ELF-1 (cell line): ENCODE measurements around the gene FADS3.

Experiments used
- DNase-seq: peaks from one replicate; pipeline ENCODE4 v3.0.0-alpha.2; 2016; ENCODE audit warnings: low read depth, low spot score

FADS3 gene

GRCh38 chr11:61855939-61856680 is 35.2 kb downstream of the FADS3 start:
- DNase-seq: no peak

DNA sequence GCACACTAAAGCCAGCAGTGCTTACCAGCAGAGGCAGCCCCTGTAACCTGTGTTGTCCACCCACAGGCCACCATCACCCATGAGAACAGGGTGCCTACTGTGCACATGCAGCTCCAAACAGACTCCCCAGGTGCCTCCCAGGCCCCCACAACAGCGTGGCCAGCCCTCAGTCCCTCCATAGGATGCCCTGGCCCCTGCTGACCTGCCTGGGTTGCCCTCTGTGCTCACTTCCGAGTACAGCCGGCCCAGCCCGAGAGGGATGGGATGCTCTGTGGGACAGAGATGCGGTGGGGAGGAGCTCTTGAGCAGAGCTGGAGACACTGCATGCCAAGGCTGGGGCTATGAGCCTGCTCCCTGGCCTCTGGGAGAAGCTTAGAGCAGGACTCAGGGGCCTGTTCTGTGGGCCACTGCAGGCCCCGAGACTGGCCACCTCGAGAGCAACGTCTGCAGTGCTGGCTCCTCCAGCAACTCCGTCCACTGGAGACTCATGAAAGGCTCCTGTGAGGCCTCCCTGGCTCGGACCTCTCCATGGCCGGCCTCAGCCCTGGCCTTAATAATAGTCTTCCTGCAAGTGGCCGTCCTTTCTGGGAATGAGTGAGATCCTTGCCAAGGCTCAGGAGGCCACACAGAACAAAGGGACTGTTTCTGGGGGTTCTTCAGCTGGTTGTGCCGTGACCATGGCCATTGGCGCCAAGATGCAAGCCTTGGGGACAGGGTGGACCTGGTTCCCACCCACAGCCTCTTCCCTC is 36.2 kb downstream of the FADS3 start:
- DNase-seq: no peak

DNA sequence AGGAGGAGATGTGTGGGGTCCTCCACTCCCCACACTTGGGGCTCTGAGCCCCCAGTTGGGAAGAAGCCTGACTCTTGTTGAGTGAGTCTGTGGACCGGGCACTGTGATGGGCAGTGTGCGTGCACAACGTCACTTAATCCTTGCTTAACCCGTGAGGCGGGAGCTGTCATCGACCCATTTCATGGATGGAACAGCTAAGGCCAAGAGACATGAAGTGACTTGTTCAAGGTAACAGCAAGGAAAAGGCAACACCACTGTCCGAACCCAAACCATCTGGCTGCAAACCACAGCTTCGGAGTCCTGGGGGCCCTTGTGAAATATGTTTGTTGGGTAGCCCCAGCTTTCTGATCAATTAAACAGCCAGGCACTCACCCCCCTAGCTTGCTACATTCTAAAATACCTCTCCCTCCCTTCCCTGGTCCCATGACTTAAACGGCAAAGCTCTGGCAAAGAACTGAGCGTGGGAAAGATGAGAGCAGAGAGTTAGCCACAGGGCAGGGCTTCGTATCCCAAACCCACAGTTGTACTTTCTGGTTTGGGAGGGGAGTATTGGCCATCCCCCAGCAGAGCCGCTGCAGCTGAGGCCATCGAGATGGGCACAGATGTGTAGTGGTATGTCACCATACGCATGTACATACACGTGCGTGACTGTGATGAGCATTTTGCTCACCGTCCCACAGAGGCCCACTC is 37.0 kb downstream of the FADS3 start:
- DNase-seq: no peak

DNA sequence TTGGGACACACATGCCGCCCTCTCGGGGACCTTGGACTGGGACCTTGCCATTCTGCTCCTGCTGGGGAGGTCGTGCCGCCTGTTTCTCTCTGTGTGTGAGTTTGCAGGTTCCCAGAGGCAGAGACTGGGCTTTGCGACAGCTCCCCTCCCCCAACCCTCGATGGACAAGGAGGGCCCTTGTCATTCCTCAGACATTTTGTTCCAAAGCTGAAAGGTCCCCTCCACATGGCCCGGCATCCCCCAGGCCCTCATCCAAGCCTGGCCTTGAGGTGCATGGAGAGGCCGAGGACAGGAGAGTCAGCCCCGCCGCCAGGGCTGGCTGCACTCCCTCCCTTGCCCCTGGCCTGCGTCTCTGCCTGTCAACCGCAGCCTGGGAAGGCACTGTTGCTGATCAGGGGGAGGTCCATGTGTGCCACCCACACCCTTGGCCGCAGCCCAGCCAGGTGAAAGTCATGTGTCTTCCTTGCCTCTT is 37.6 kb downstream of the FADS3 start:
- DNase-seq: no peak

GRCh38 chr11:61851900-61852295 is 39.4 kb downstream of the FADS3 start:
- no peak for DNase-seq

GRCh38 chr11:61851113-61851899 is 40.0 kb downstream of the FADS3 start:
- DNase-seq: no peak

DNA sequence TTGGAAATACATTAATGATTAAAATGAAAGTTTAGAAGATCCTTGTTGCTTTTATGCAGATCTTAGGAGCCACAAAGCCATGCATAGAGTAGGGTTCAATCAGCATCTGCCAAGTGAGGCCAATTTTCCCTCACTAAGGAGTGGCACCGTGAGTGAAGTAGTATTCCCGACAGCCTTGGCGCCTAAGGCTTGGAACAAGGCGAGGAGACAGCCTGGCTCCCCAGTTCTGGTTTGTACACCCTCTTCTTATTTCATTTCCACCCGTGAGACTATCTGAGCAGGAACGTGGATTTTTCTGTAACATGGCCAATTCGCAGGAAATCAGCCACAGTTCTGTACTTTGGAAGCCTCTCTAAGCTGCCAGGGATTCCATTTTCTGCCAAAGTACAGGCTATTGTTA is 40.7 kb downstream of the FADS3 start:
- DNase-seq: no peak

- no peak for DNase-seq
Measured at GRCh38 chr11:61848631-61849030, 42.7 kb downstream of the FADS3 start.

DNA sequence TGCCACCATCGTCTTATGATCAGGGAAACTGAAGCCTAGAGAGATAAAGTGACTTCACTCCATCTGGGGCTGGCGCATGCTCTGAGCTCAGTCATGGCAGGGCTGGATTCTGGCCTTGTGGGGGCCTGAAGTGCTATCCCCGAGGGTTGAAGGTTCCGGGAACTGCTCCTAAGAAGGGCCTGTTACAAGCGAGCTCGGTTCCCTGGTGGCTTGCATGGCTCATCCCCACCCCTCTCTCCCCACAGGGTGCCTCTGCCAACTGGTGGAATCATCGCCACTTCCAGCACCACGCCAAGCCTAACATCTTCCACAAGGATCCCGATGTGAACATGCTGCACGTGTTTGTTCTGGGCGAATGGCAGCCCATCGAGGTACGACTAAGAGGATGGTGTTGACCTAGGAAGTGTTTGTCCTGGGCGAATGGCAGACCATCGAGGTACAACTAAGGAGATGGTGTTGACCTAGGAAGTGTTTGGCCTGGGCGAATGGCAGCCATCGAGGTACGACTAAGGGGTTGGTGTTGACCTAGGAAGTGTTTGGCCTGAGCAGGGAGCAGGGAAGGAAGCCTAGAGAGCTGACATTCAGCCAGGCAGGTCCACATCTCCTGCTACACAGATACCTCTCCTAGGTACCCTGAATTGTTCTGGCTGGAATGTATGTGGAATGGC is 43.3 kb downstream of the FADS3 start:
- no peak for DNase-seq

DNA sequence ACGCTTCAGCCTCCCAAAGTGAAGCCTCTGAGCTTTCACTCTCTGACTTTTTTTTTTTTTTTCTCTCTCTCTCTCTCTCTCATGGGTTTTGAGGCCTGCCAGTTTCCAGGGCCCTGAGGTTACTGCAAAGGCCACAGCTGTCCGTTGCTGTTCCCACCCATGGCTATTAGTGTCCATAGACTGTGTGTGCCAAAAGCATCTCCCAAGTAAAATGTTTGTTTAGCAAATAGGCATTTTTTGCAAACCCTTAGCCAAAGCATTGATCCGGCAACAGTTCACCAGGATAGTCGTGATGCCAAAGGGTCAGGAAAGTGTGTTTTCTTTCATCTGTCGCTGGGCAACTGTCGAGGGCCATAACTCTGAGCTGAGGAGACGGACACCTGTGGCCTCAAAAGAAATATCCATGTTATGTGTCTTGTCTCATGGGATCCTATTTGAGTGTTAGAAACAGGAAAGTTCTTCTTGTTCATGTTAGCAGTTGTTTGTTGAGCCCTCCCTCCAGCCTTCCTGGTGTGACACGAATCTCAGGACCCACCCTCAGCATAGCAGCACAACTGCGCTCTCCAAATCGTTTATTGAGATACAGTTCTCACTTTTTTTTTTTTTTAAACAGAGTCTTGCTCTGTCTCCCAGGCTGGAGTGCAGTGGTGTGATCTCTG is 44.9 kb downstream of the FADS3 start:
- DNase-seq: no peak

DNA sequence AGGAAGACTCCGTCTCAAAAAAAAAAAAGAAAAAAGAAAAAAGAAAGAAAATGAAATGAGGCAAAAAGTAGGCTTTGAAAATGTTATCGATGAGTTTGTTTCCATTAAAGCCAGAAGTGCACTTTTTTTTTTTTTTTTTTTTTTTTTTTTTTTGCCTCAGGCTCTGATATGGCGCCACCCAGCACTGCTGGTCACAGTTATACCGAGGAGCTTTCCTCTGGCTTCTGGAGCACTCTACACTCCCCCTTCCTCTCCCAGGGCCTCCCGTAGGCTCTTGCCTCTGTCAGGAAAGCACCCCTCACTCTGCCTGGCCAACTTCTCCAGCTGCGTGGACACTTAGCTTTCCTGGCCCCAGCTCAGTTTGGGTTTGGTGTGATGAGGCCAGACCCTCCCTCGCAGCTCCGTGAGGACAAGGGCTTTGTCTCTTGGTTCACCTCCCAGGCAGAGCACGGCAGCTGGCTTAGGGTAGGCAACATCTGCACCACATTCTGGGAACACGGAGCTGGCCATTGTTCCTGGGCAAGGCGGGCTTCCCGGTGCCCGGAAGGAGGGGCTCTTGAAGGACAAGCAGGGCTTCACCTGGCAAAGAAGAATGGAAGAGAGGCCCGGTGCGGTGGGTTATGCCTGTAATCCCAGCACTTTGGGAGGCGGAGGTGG is 46.3 kb downstream of the FADS3 start:
- no peak for DNase-seq

- no peak for DNase-seq
Measured at GRCh38 chr11:61842528-61842820, 48.9 kb downstream of the FADS3 start.

DNA sequence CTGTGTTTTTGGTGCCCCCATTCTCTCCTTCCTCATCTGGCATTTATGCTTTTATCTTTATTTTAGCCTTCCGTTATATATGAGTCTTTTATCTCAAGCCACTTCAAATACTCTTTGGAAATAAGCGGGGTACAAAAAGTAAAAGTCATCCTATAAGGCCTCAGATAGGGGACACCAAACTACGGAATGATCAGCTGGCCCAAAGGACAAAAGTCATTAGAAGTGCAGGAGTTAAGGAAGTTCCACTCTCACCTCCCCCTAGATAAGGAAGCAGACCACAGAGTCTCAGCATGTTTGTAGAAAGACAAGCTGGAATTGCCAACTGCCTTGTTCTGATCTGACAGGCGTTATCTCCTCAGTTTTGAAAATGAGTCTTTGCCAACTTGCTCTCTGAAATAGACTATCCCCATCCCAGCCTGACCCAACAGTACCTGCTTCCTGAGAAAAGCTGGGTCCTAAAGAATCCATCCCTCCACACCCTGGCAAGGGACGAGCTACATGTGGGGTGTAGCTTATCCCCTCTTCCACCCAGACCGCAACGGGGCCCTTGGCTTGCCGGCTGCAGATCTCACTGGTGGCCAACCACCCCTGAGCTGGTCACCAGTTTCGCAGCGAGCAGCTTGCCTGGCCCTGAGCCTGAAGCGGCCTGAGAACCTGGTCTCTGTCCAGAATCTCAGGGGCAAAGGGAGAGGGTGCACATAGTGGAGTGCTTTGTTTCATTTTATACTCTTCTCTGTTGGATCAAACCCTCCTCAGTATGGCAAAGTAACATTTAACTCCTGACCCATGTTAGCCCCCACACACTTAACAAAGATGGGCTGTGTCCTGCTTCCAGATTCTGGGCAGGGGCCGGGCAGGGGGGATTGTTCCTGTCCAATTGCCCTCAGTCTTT is 49.5 kb downstream of the FADS3 start:
- DNase-seq: no peak

- DNase-seq: no peak
Measured at GRCh38 chr11:61840371-61840770, 51.0 kb downstream of the FADS3 start.

GRCh38 chr11:61839742-61840141 is 51.6 kb downstream of the FADS3 start:
- DNase-seq: no peak

GRCh38 chr11:61838921-61839320 is 52.4 kb downstream of the FADS3 start:
- no peak for DNase-seq

- DNase-seq: no peak
Measured at GRCh38 chr11:61838501-61838900, 52.8 kb downstream of the FADS3 start.

DNA sequence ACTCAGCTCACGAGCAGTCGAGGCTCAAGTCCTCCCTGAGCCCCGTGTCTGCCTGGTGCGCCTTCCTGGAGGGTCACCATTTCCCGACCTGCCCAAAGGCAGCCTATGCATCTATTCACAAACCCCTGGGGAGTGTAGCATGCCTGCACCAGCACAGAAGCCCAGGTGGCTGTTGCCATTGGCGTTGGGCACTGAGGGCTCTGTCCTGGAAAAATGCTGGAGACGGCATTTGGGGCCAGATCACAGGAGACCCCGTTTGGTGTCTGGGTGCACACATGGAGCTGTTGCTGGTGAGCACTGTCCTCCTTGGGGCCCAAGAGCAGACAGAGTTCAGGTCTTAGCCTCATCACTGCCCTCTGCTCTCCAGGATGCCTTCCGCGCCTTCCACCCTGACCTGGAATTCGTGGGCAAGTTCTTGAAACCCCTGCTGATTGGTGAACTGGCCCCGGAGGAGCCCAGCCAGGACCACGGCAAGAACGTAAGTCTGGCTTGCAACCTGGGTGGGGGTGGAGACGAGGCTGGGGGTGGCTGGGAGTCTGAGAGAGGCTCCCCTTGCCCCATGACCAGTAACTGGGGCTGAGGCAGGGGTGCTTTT is 53.8 kb downstream of the FADS3 start:
- no peak for DNase-seq

GRCh38 chr11:61836193-61836592 is 55.2 kb downstream of the FADS3 start:
- DNase-seq: no peak
